Measurements from ENCODE around the gene ANKRD11.

The ANKRD11 gene

GRCh38 chr16:89298623-89299225, 191.6 kb downstream of the ANKRD11 start:
- Histone ChIP-seq H2BK12ac (ENCODE audit: low read length) (no peak overlapping the region), H4K8ac (ENCODE audit: low read depth, low read length) (no peak overlapping the region), H4K91ac (ENCODE audit: low read depth, low read length, poor library complexity) (no peak overlapping the region), H3K27me3 (ENCODE audit: control insufficient read depth in 3 of 3, insufficient read depth in 3 of 3, low read depth in 1 of 3, low read length in 3 of 3) (no peaks in the 10 kb centered on the region), H2AFZ (ENCODE audit: low read length) (no peak overlapping the region), H3K23ac (ENCODE audit: low read depth, low read length, poor library complexity) (peak overlapping the region; percentile 93), H2AK5ac (ENCODE audit: low read depth, low read length) (no peak overlapping the region), H3K27ac (replicated peaks; ENCODE audit: low read length) (no peak overlapping the region), H3K4me1 (ENCODE audit: control insufficient read depth in 2 of 2, insufficient read depth in 1 of 2, low read depth in 1 of 2, low read length in 2 of 2) (peaks cover 24 to 32% of the 10 kb centered on the region in 2 donors), H3K79me1 (ENCODE audit: low read depth, low read length) (peaks cover 30% of the 10 kb centered on the region), H3K9me3 (replicated peaks in 1 of 2; ENCODE audit: control insufficient read depth in 2 of 2, insufficient read depth in 1 of 2, low read depth in 1 of 2, low read length in 2 of 2) (no peaks in the 10 kb centered on the region), H3K36me3 (replicated peaks in 1 of 2; ENCODE audit: control insufficient read depth in 2 of 2, insufficient read depth in 2 of 2, low read length in 2 of 2) (peaks cover 24 to 71% of the 10 kb centered on the region in 2 donors), H2BK120ac (ENCODE audit: low read depth, low read length) (no peak overlapping the region), H3K4ac (ENCODE audit: low read length) (no peak overlapping the region), H2BK15ac (ENCODE audit: low read length) (no peak overlapping the region), H3K4me3 (ENCODE audit: low read length in 2 of 2) (no peak overlapping the region), H3K9ac (ENCODE audit: low read depth, low read length, poor library complexity) (peak overlapping the region; percentile 60), H3K14ac (ENCODE audit: low read length) (no peak overlapping the region), H2BK5ac (ENCODE audit: low read length) (peak overlapping the region; percentile 82), H3K18ac (ENCODE audit: low read length) (no peak overlapping the region), H3K4me2 (ENCODE audit: insufficient read depth, low read length, poor library complexity, severe bottlenecking) (no peak overlapping the region)
- no peak for DNase-seq (ENCODE audit: low spot score)
- WGBS, 2 donors (ENCODE audit: extremely low coverage in 2 of 2, insufficient read length in 2 of 2, insufficient replicate concordance in 1 of 2), result no CpG with 5 or more reads among the region's 17 CpGs

GRCh38 chr16:89297910-89298545, 192.3 kb downstream of the ANKRD11 start:
- no CpG with 5 or more reads among the region's 17 CpGs for WGBS, 2 donors (ENCODE audit: extremely low coverage in 2 of 2, insufficient read length in 2 of 2, insufficient replicate concordance in 1 of 2)
- H2BK120ac ChIP-seq (ENCODE audit: low read depth, low read length), result no peak overlapping the region
- no peak overlapping the region for H4K91ac ChIP-seq (ENCODE audit: low read depth, low read length, poor library complexity)
- no peak overlapping the region for H4K8ac ChIP-seq (ENCODE audit: low read depth, low read length)
- H3K79me1 ChIP-seq (ENCODE audit: low read depth, low read length), result peaks cover 26% of the 10 kb centered on the region
- H3K9ac ChIP-seq (ENCODE audit: low read depth, low read length, poor library complexity), result peak overlapping the region; percentile 70
- no peaks in the 10 kb centered on the region for H3K9me3 ChIP-seq (replicated peaks in 1 of 2; ENCODE audit: control insufficient read depth in 2 of 2, insufficient read depth in 1 of 2, low read depth in 1 of 2, low read length in 2 of 2)
- peaks cover 20 to 64% of the 10 kb centered on the region in 2 donors for H3K36me3 ChIP-seq (replicated peaks in 1 of 2; ENCODE audit: control insufficient read depth in 2 of 2, insufficient read depth in 2 of 2, low read length in 2 of 2)
- no peak for DNase-seq (ENCODE audit: low spot score)
- no peak overlapping the region for H2BK12ac ChIP-seq (ENCODE audit: low read length)
- H3K4me3 ChIP-seq (ENCODE audit: low read length in 2 of 2), result no peak overlapping the region
- no peaks in the 10 kb centered on the region for H3K27me3 ChIP-seq (ENCODE audit: control insufficient read depth in 3 of 3, insufficient read depth in 3 of 3, low read depth in 1 of 3, low read length in 3 of 3)
- no peak overlapping the region for H3K27ac ChIP-seq (replicated peaks; ENCODE audit: low read length)
- H2BK15ac ChIP-seq (ENCODE audit: low read length), result no peak overlapping the region
- peak overlapping the region; percentile 52 for H2AK5ac ChIP-seq (ENCODE audit: low read depth, low read length)
- peaks cover 24 to 32% of the 10 kb centered on the region in 2 donors for H3K4me1 ChIP-seq (ENCODE audit: control insufficient read depth in 2 of 2, insufficient read depth in 1 of 2, low read depth in 1 of 2, low read length in 2 of 2)
- H3K18ac ChIP-seq (ENCODE audit: low read length), result no peak overlapping the region
- H2AFZ ChIP-seq (ENCODE audit: low read length), result no peak overlapping the region
- peak overlapping the region; percentile 82 for H3K14ac ChIP-seq (ENCODE audit: low read length)
- H3K23ac ChIP-seq (ENCODE audit: low read depth, low read length, poor library complexity), result peak overlapping the region; percentile 22
- no peak overlapping the region for H3K4me2 ChIP-seq (ENCODE audit: insufficient read depth, low read length, poor library complexity, severe bottlenecking)
- no peak overlapping the region for H3K4ac ChIP-seq (ENCODE audit: low read length)
- peak overlapping the region; percentile 82 for H2BK5ac ChIP-seq (ENCODE audit: low read length)

- no peak for DNase-seq (ENCODE audit: low spot score)
- H2BK5ac ChIP-seq (ENCODE audit: low read length), result no peak overlapping the region
- H3K23ac ChIP-seq (ENCODE audit: low read depth, low read length, poor library complexity), result peak overlapping the region; percentile 22
- H3K79me1 ChIP-seq (ENCODE audit: low read depth, low read length), result peaks cover 26% of the 10 kb centered on the region
- WGBS, 2 donors (ENCODE audit: extremely low coverage in 2 of 2, insufficient read length in 2 of 2, insufficient replicate concordance in 1 of 2), result no CpG with 5 or more reads among the region's 27 CpGs
- no peak overlapping the region for H3K27ac ChIP-seq (replicated peaks; ENCODE audit: low read length)
- no peaks in the 10 kb centered on the region for H3K27me3 ChIP-seq (ENCODE audit: control insufficient read depth in 3 of 3, insufficient read depth in 3 of 3, low read depth in 1 of 3, low read length in 3 of 3)
- H3K4me2 ChIP-seq (ENCODE audit: insufficient read depth, low read length, poor library complexity, severe bottlenecking), result no peak overlapping the region
- H3K14ac ChIP-seq (ENCODE audit: low read length), result no peak overlapping the region
- H3K9ac ChIP-seq (ENCODE audit: low read depth, low read length, poor library complexity), result no peak overlapping the region
- no peak overlapping the region for H2BK15ac ChIP-seq (ENCODE audit: low read length)
- H3K9me3 ChIP-seq (replicated peaks in 1 of 2; ENCODE audit: control insufficient read depth in 2 of 2, insufficient read depth in 1 of 2, low read depth in 1 of 2, low read length in 2 of 2), result no peaks in the 10 kb centered on the region
- no peak overlapping the region for H3K4ac ChIP-seq (ENCODE audit: low read length)
- no peak overlapping the region for H2BK120ac ChIP-seq (ENCODE audit: low read depth, low read length)
- no peak overlapping the region for H2BK12ac ChIP-seq (ENCODE audit: low read length)
- H3K18ac ChIP-seq (ENCODE audit: low read length), result no peak overlapping the region
- no peak overlapping the region for H4K8ac ChIP-seq (ENCODE audit: low read depth, low read length)
- H3K4me3 ChIP-seq (ENCODE audit: low read length in 2 of 2), result no peak overlapping the region
- peaks cover 24 to 32% of the 10 kb centered on the region in 2 donors for H3K4me1 ChIP-seq (ENCODE audit: control insufficient read depth in 2 of 2, insufficient read depth in 1 of 2, low read depth in 1 of 2, low read length in 2 of 2)
- peak overlapping the region; percentile 52 for H2AK5ac ChIP-seq (ENCODE audit: low read depth, low read length)
- no peak overlapping the region for H2AFZ ChIP-seq (ENCODE audit: low read length)
- H4K91ac ChIP-seq (ENCODE audit: low read depth, low read length, poor library complexity), result no peak overlapping the region
- peaks cover 20 to 58% of the 10 kb centered on the region in 2 donors for H3K36me3 ChIP-seq (replicated peaks in 1 of 2; ENCODE audit: control insufficient read depth in 2 of 2, insufficient read depth in 2 of 2, low read length in 2 of 2)
Measured at GRCh38 chr16:89297156-89297874, 193.0 kb downstream of the ANKRD11 start.

GRCh38 chr16:89295915-89296314, 194.4 kb downstream of the ANKRD11 start:
- no peak overlapping the region for H4K91ac ChIP-seq (ENCODE audit: low read depth, low read length, poor library complexity)
- H3K27me3 ChIP-seq (ENCODE audit: control insufficient read depth in 3 of 3, insufficient read depth in 3 of 3, low read depth in 1 of 3, low read length in 3 of 3), result no peaks in the 10 kb centered on the region
- no peak overlapping the region for H3K4me3 ChIP-seq (ENCODE audit: low read length in 2 of 2)
- H2BK120ac ChIP-seq (ENCODE audit: low read depth, low read length), result no peak overlapping the region
- no peak overlapping the region for H3K18ac ChIP-seq (ENCODE audit: low read length)
- no peak overlapping the region for H2BK15ac ChIP-seq (ENCODE audit: low read length)
- no peak overlapping the region for H2BK12ac ChIP-seq (ENCODE audit: low read length)
- peak overlapping the region; percentile 95 for H3K23ac ChIP-seq (ENCODE audit: low read depth, low read length, poor library complexity)
- peaks cover 24 to 40% of the 10 kb centered on the region in 2 donors for H3K4me1 ChIP-seq (ENCODE audit: control insufficient read depth in 2 of 2, insufficient read depth in 1 of 2, low read depth in 1 of 2, low read length in 2 of 2)
- no peak overlapping the region for H3K4ac ChIP-seq (ENCODE audit: low read length)
- no CpG with 5 or more reads among the region's 6 CpGs for WGBS, 2 donors (ENCODE audit: extremely low coverage in 2 of 2, insufficient read length in 2 of 2, insufficient replicate concordance in 1 of 2)
- H3K36me3 ChIP-seq (replicated peaks in 1 of 2; ENCODE audit: control insufficient read depth in 2 of 2, insufficient read depth in 2 of 2, low read length in 2 of 2), result peaks cover 15 to 60% of the 10 kb centered on the region in 2 donors
- no peaks in the 10 kb centered on the region for H3K9me3 ChIP-seq (replicated peaks in 1 of 2; ENCODE audit: control insufficient read depth in 2 of 2, insufficient read depth in 1 of 2, low read depth in 1 of 2, low read length in 2 of 2)
- H3K27ac ChIP-seq (replicated peaks; ENCODE audit: low read length), result peak overlapping the region; percentile 40
- peaks cover 22% of the 10 kb centered on the region for H3K79me1 ChIP-seq (ENCODE audit: low read depth, low read length)
- H3K14ac ChIP-seq (ENCODE audit: low read length), result no peak overlapping the region
- peak overlapping the region; percentile 12 for H3K9ac ChIP-seq (ENCODE audit: low read depth, low read length, poor library complexity)
- H2AFZ ChIP-seq (ENCODE audit: low read length), result no peak overlapping the region
- no peak for DNase-seq (ENCODE audit: low spot score)
- H2BK5ac ChIP-seq (ENCODE audit: low read length), result no peak overlapping the region
- no peak overlapping the region for H3K4me2 ChIP-seq (ENCODE audit: insufficient read depth, low read length, poor library complexity, severe bottlenecking)
- no peak overlapping the region for H2AK5ac ChIP-seq (ENCODE audit: low read depth, low read length)
- no peak overlapping the region for H4K8ac ChIP-seq (ENCODE audit: low read depth, low read length)
